HepG2 (cell line): ENCODE results near the gene GGA1. TPM values are rescaled to one million over a fixed set of nuclear protein-coding genes. Genes with fewer than 3 reads are reported as not detected.

Experiments
- AKAP8 ChIP-seq: sonication (generic); formaldehyde crosslinking; IDR thresholded peaks from 2 replicates; pipeline ENCODE4 v1.5.1; 2020; ENCODE audit warnings: mild to moderate bottlenecking, missing genetic modification reagents
- CHD4 ChIP-seq: fragments of 200-600 bp; sonication (generic); IDR thresholded peaks from 2 replicates; pipeline ENCODE4 v1.7.0; 2017; ENCODE audit warnings: mild to moderate bottlenecking, low read length, borderline replicate concordance
- CTCF ChIP-seq: sonication (generic); formaldehyde crosslinking; IDR thresholded peaks from 2 replicates; pipeline ENCODE4 v1.5.0; 2020; ENCODE audit warnings: mild to moderate bottlenecking, missing genetic modification reagents, moderate library complexity
- GATAD1 ChIP-seq: IDR thresholded peaks from 2 replicates; pipeline ENCODE4 v1.6.1; 2016; ENCODE audit warnings: missing genetic modification reagents, missing compliant biosample characterization
- GTF2F1 ChIP-seq: fragments of 150-350 bp; IDR thresholded peaks from 2 replicates; pipeline ENCODE4 v1.6.1; 2014; ENCODE audit warnings: low read length
- HDAC1 ChIP-seq: sonication (generic); formaldehyde crosslinking; IDR thresholded peaks from 2 replicates; pipeline ENCODE4 v1.5.1; 2020; ENCODE audit warnings: mild to moderate bottlenecking, missing genetic modification reagents
- MAFK ChIP-seq, 2 experiments: IDR thresholded peaks in 1 of 2; conservative IDR thresholded peaks in 1 of 2; 2 replicates each; pipeline ENCODE4 v1.6.1; 2011; ENCODE audit warnings: improper control_type of control experiment in 2 of 2, low read length in 2 of 2
- MED13 ChIP-seq: sonication (generic); formaldehyde crosslinking; IDR thresholded peaks from 2 replicates; pipeline ENCODE4 v1.5.0; 2020; ENCODE audit warnings: missing genetic modification reagents
- MEF2D ChIP-seq: sonication (generic); formaldehyde crosslinking; IDR thresholded peaks from 2 replicates; pipeline ENCODE4 v1.5.1; 2020; ENCODE audit warnings: mild to moderate bottlenecking, missing genetic modification reagents
- MEIS1 ChIP-seq: sonication (generic); formaldehyde crosslinking; IDR thresholded peaks from 2 replicates; pipeline ENCODE4 v1.9.0; 2021; ENCODE audit warnings: mild to moderate bottlenecking, missing genetic modification reagents, moderate library complexity, borderline replicate concordance
- RBAK ChIP-seq: sonication (generic); formaldehyde crosslinking; IDR thresholded peaks from 2 replicates; pipeline ENCODE4 v1.5.1; 2020; ENCODE audit warnings: mild to moderate bottlenecking, missing genetic modification reagents
- REPIN1 ChIP-seq: sonication (generic); formaldehyde crosslinking; IDR thresholded peaks from 2 replicates; pipeline ENCODE4 v1.8.0; 2022; ENCODE audit warnings: missing genetic modification reagents, low read depth, mild to moderate bottlenecking, borderline replicate concordance
- RFXANK ChIP-seq: IDR thresholded peaks from 2 replicates; pipeline ENCODE4 v1.6.1; 2016
- SATB2 ChIP-seq: sonication (generic); formaldehyde crosslinking; IDR thresholded peaks from 2 replicates; pipeline ENCODE4 v1.5.0; 2020; ENCODE audit warnings: missing genetic modification reagents
- SMAD3 ChIP-seq: sonication (generic); formaldehyde crosslinking; IDR thresholded peaks from 2 replicates; pipeline ENCODE4 v1.4.0; 2020; ENCODE audit warnings: missing genetic modification reagents
- STAT5B ChIP-seq: sonication (generic); formaldehyde crosslinking; IDR thresholded peaks from 2 replicates; pipeline ENCODE4 v1.4.0; 2020; ENCODE audit warnings: missing genetic modification reagents
- TARDBP ChIP-seq: sonication (generic); formaldehyde crosslinking; IDR thresholded peaks from 2 replicates; pipeline ENCODE4 v1.8.0; 2022; ENCODE audit warnings: mild to moderate bottlenecking, missing genetic modification reagents
- TFAP4 ChIP-seq: sonication (generic); IDR thresholded peaks from 2 replicates; pipeline ENCODE4 v1.6.1; 2016; ENCODE audit warnings: low read depth, borderline replicate concordance
- TGIF2 ChIP-seq: IDR thresholded peaks from 2 replicates; pipeline ENCODE4 v1.6.1; 2016; ENCODE audit warnings: control low read depth, missing compliant biosample characterization
- ZBTB20 ChIP-seq: sonication (generic); formaldehyde crosslinking; IDR thresholded peaks from 2 replicates; pipeline ENCODE4 v1.8.1; 2023; ENCODE audit warnings: missing genetic modification reagents, low read depth, mild to moderate bottlenecking, borderline replicate concordance
- ZBTB34 ChIP-seq: sonication (generic); formaldehyde crosslinking; IDR thresholded peaks from 2 replicates; pipeline ENCODE4 v1.8.0; 2022; ENCODE audit warnings: mild to moderate bottlenecking, missing genetic modification reagents
- ZBTB7B ChIP-seq: sonication (generic); formaldehyde crosslinking; IDR thresholded peaks from 2 replicates; pipeline ENCODE4 v1.4.0; 2020; ENCODE audit warnings: missing genetic modification reagents
- ZEB1 ChIP-seq: IDR thresholded peaks from 2 replicates; pipeline ENCODE4 v1.6.1; 2012; ENCODE audit warnings: mild to moderate bottlenecking, low read depth, inconsistent platforms; ENCODE audit not compliant: insufficient replicate concordance
- ZFP1 ChIP-seq: IDR thresholded peaks from 2 replicates; pipeline ENCODE4 v1.6.1; 2016
- ZNF136 ChIP-seq: sonication (generic); formaldehyde crosslinking; IDR thresholded peaks from 2 replicates; pipeline ENCODE4 v1.8.1; 2022; ENCODE audit warnings: low read depth, mild to moderate bottlenecking, moderate library complexity, missing genetic modification reagents
- ZNF143 ChIP-seq: sonication (generic); formaldehyde crosslinking; IDR thresholded peaks from 2 replicates; pipeline ENCODE4 v1.4.0; 2020; ENCODE audit warnings: missing genetic modification reagents
- ZNF382 ChIP-seq: sonication (generic); formaldehyde crosslinking; IDR thresholded peaks from 2 replicates; pipeline ENCODE4 v1.5.0; 2020; ENCODE audit warnings: missing genetic modification reagents, mild to moderate bottlenecking, borderline replicate concordance
- ZNF564 ChIP-seq: sonication (generic); formaldehyde crosslinking; IDR thresholded peaks from 2 replicates; pipeline ENCODE4 v1.8.1; 2023; ENCODE audit warnings: mild to moderate bottlenecking, missing genetic modification reagents
- polyA plus RNA-seq, 8 experiments: library from polyadenylated mRNA; depleted of rRNA in 3 of 8; stranded (reverse) in 7 of 8; unstranded in 1 of 8; fragments of >200 nt; fragmentation: Illumina TruSeq in 4 of 8; extraction: Trizol in 4 of 8; gene quantifications; 2 replicates each; pipeline versions ENCODE4 v1.2.1 to v1.2.3, GENCODE V29; 2011 to 2016; ENCODE audit warnings: low read depth in 4 of 8, missing spikeins in 1 of 8, mixed read lengths in 1 of 8; ENCODE audit not compliant: insufficient read depth in 1 of 8
- total RNA-seq, 5 experiments: library from RNA; depleted of rRNA; stranded (reverse); fragments of >200 nt; fragmentation: Illumina TruSeq; extraction: Trizol; gene quantifications; 2 replicates each; pipeline ENCODE4 v1.2.3, GENCODE V29; 2016; ENCODE audit warnings: low read depth in 1 of 5

GGA1 gene
- total and polyA plus RNA-seq, 2 of the 13 experiments (the other 11 are each of a cell fraction or from before 2014, with no cell fraction given) = 29.1 to 87.2 TPM

GRCh38 chr22:37569009-37569920, 39.4 kb upstream of the GGA1 start (continued):
- TF ChIP-seq GTF2F1 (no peak), HDAC1 (CRISPR knock-in tag) (peak; percentile 57), MEIS1 (peak; percentile 81), CHD4 (0 out of 2 replicates have a peak, but pooled peaks have one; percentile 57), GATAD1 (CRISPR knock-in tag) (peak; percentile 40; the same call in 1 of the 2 replicates), RFXANK (CRISPR knock-in tag) (0 out of 2 replicates have a peak, but pooled peaks have one; percentile 21), MED13 (CRISPR knock-in tag) (peak; percentile 84), ZNF382 (no peak), MAFK (conservative IDR thresholded peaks at IDR 0.05 in 1 of 2, IDR thresholded peaks at IDR 0.05 in 1 of 2; ENCODE audit: low read length in 2 of 2) (no peak), ZBTB20 (CRISPR knock-in tag) (peak; percentile 76), RBAK (CRISPR knock-in tag) (no peak), TFAP4 (peak; percentile 93), SMAD3 (peak; percentile 93), ZEB1 (peak; percentile 98), ZNF136 (CRISPR knock-in tag) (peak; percentile 74), ZBTB34 (peak; percentile 55; the same call in 1 of the 2 replicates), MEF2D (CRISPR knock-in tag) (peak; percentile 77), TARDBP (peak; percentile 18; the same call in 1 of the 2 replicates), REPIN1 (CRISPR knock-in tag) (peak; percentile 96), TGIF2 (no peak), ZFP1 (CRISPR knock-in tag) (peak; percentile 50; the same call in 1 of the 2 replicates), ZBTB7B (peak; percentile 91; the same call in 1 of the 2 replicates), SATB2 (CRISPR knock-in tag) (no peak), ZNF564 (CRISPR knock-in tag) (0 out of 2 replicates have a peak, but pooled peaks have one; percentile 72), STAT5B (CRISPR knock-in tag) (no peak), CTCF (CRISPR knock-in tag) (0 out of 2 replicates have a peak, but pooled peaks have one; percentile 19), AKAP8 (CRISPR knock-in tag) (peak; percentile 100), ZNF143 (CRISPR knock-in tag) (peak; percentile 86)
